ENCODE results near the gene CHCHD6.

Gene CHCHD6

GRCh38 chr3:126659915-126660886, 43.8 kb upstream of the CHCHD6 start:
- no peak for DNase-seq (ENCODE audit: low spot score)
- no peak for TF ChIP-seq CTCF (IDR thresholded peaks at IDR 0.05; ENCODE audit: extremely low read depth, missing control alignments)

- TF ChIP-seq CTCF (IDR thresholded peaks at IDR 0.05; ENCODE audit: extremely low read depth, missing control alignments) = no peak
- no peak for DNase-seq (ENCODE audit: low spot score)
These were observed 42.3 kb upstream of the CHCHD6 start for GRCh38 chr3:126661532-126662364.

GRCh38 chr3:126663257-126663656, 40.8 kb upstream of the CHCHD6 start:
- no peak for TF ChIP-seq CTCF (IDR thresholded peaks at IDR 0.05; ENCODE audit: extremely low read depth, missing control alignments)
- no peak for DNase-seq (ENCODE audit: low spot score)

- no peak for TF ChIP-seq CTCF (IDR thresholded peaks at IDR 0.05; ENCODE audit: extremely low read depth, missing control alignments)
- no peak for DNase-seq (ENCODE audit: low spot score)
These were observed 40.3 kb upstream of the CHCHD6 start for GRCh38 chr3:126663750-126664149.

- no peak for DNase-seq (ENCODE audit: low spot score)
- no peak for TF ChIP-seq CTCF (IDR thresholded peaks at IDR 0.05; ENCODE audit: extremely low read depth, missing control alignments)
These were observed 39.3 kb upstream of the CHCHD6 start for GRCh38 chr3:126664591-126665214.

- TF ChIP-seq CTCF (IDR thresholded peaks at IDR 0.05; ENCODE audit: extremely low read depth, missing control alignments) = no peak
- no peak for DNase-seq (ENCODE audit: low spot score)
These were observed 38.7 kb upstream of the CHCHD6 start for GRCh38 chr3:126665221-126665936.

All from GM20000 (cell line).